Lower lobe of right lung (tissue), 2 donors: Measurements from ENCODE around the gene CELF4. TPM values are rescaled to one million over a fixed set of nuclear protein-coding genes. Genes with fewer than 3 reads are reported as not detected.

Experiments used
- ATAC-seq, 2 donors: fragments of 200-7000 bp; cut with Tn5 transposase; one replicate each; pipeline ENCODE4 v1.9.1; 2020 to 2022; ENCODE audit warnings: mild to moderate bottlenecking in 2 of 2, moderate library complexity in 2 of 2
- DNase-seq: peaks from one replicate; pipeline ENCODE4 v3.0.0-alpha.2; 2020
- H3K27ac ChIP-seq: fragments of 200-600 bp; one replicate; pipeline ENCODE4 v1.8.0; 2022
- H3K27me3 ChIP-seq: fragments of 200-600 bp; one replicate; pipeline ENCODE4 v1.8.0; 2022; ENCODE audit warnings: low read depth
- H3K36me3 ChIP-seq: fragments of 200-600 bp; one replicate; pipeline ENCODE4 v1.8.0; 2022; ENCODE audit warnings: mild to moderate bottlenecking
- H3K4me1 ChIP-seq: fragments of 200-600 bp; one replicate; pipeline ENCODE4 v1.8.0; 2022
- H3K4me3 ChIP-seq: fragments of 200-600 bp; one replicate; pipeline ENCODE4 v1.8.0; 2022; ENCODE audit warnings: mild to moderate bottlenecking
- H3K9me3 ChIP-seq: fragments of 200-600 bp; one replicate; pipeline ENCODE4 v1.8.0; 2022
- CTCF ChIP-seq: fragments of 200-600 bp; IDR thresholded peaks from one replicate; pipeline ENCODE4 v1.8.0; 2022; ENCODE audit warnings: antibody characterized with exemption, mild to moderate bottlenecking
- intact Hi-C: fragments of 100-400 bp; cut with DNase I; formaldehyde crosslinking; loops from one replicate; pipeline ENCODE4 v1.11.0; 2022
- total RNA-seq: library from RNA; stranded (reverse); fragmentation: NEBNext Ultra II Directional; extraction: Animal tissue kit (Norgen Biotek cat#: 25700); gene quantifications from one replicate; pipeline ENCODE4 v1.2.1, GENCODE V29; 2021
- donor health status: DM: no; HTN: yes; CAD: no; lungs with severe emphysema.

The CELF4 gene
- total RNA-seq, 1 donor from 2014 or later: 0.38 TPM

GRCh38 chr18:37282386-37283037 is 283.1 kb downstream of the CELF4 start:
- no peaks in the 10 kb centered on the region for H3K27me3 ChIP-seq
- H3K4me1 ChIP-seq: no peaks in the 10 kb centered on the region
- H3K27ac ChIP-seq: no peak overlapping the region
- H3K9me3 ChIP-seq: no peaks in the 10 kb centered on the region
- TF ChIP-seq CTCF: no peak
- DNase-seq (no peak), ATAC-seq (no peak)
- H3K36me3 ChIP-seq: no peaks in the 10 kb centered on the region
- H3K4me3 ChIP-seq: no peak overlapping the region
- intact Hi-C loops: no loop called here

GRCh38 chr18:37280701-37281393 is 284.8 kb downstream of the CELF4 start:
- H3K27ac ChIP-seq: no peak overlapping the region
- H3K4me1 ChIP-seq: no peaks in the 10 kb centered on the region
- DNase-seq: no peak
- peaks cover 12% of the 10 kb centered on the region for H3K27me3 ChIP-seq
- TF ChIP-seq CTCF: no peak
- intact Hi-C loops: no loop called here
- no peak for ATAC-seq
- H3K9me3 ChIP-seq: no peaks in the 10 kb centered on the region
- H3K4me3 ChIP-seq: no peak overlapping the region
- H3K36me3 ChIP-seq: no peaks in the 10 kb centered on the region

- Histone ChIP-seq H3K4me3 (no peak overlapping the region), H3K36me3 (no peaks in the 10 kb centered on the region), H3K9me3 (no peaks in the 10 kb centered on the region), H3K27me3 (peaks cover 34% of the 10 kb centered on the region), H3K4me1 (no peaks in the 10 kb centered on the region), H3K27ac (no peak overlapping the region)
- no peak for TF ChIP-seq CTCF
- DNase-seq: no peak
- no peak for ATAC-seq
- intact Hi-C loops: no loop called here
Measured at GRCh38 chr18:37277804-37278203, 287.8 kb downstream of the CELF4 start.

GRCh38 chr18:37276111-37276890 is 289.3 kb downstream of the CELF4 start:
- Histone ChIP-seq H3K27ac (no peak overlapping the region), H3K9me3 (no peaks in the 10 kb centered on the region), H3K4me1 (no peaks in the 10 kb centered on the region), H3K36me3 (no peaks in the 10 kb centered on the region), H3K27me3 (peaks cover 34% of the 10 kb centered on the region), H3K4me3 (no peak overlapping the region)
- DNase-seq (no peak), ATAC-seq (no peak)
- no peak for TF ChIP-seq CTCF
- intact Hi-C loops: no loop called here

- intact Hi-C loops: no loop called here
- no peaks in the 10 kb centered on the region for H3K9me3 ChIP-seq
- DNase-seq (no peak), ATAC-seq (no peak)
- peaks cover 34% of the 10 kb centered on the region for H3K27me3 ChIP-seq
- H3K36me3 ChIP-seq: no peaks in the 10 kb centered on the region
- H3K4me3 ChIP-seq: no peak overlapping the region
- no peaks in the 10 kb centered on the region for H3K4me1 ChIP-seq
- no peak for TF ChIP-seq CTCF
- no peak overlapping the region for H3K27ac ChIP-seq
Measured at GRCh38 chr18:37275237-37275741, 290.3 kb downstream of the CELF4 start.
